NCI-H2196 treated with DMSO at 0.1 percent for 48 hours (cell line): ENCODE measurements around the gene SLC7A6OS.

ENCODE experiments used
- DNase-seq: peaks from one replicate; lab custom pipeline; 2025; ENCODE audit not compliant: unreplicated experiment; lab: John Stamatoyannopoulos, UW

The SLC7A6OS gene

DNA sequence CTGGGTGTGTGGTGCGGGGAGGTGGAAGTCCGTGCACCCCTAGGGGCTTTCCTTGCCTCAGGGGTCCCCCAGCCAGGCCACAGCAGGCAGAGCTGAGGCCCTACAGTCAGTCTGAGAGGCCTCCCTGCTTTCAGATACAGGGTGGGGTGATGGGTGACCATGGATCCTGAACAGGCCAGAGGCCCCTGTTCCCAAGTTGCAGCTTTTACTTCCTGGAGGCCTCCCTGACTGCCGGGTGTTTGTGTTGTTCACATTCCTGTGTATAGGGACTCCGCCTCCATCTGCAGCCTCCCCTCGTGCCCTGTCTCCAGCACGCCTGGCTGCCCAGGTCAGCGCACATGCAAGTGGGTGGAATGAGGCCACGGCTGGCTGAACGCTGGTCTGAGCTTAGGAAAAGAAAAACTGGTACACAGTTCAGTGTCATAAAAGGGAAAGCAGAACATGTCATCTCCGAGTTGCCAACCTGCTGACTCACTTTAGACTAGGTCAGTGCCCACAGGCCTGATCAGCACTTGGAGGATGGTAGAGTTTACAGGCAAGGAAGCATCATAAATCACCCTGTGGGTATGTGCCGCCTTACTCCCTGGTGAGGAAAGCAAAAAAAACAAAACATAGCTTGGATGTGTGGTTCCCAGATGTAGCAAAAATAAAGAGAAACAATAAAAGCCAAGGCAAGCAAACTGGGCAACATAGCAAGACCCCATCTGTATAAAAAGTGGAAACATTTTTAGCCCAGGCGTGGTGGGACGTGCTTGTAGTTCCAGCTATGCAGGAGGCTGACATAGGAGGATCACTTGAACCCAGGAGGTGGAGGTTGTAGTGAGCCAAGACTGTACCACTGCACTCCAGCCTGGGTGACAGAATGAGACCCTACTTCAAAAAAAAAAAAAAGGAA is 52.6 kb downstream of the SLC7A6OS start:
- no peak for DNase-seq

DNA sequence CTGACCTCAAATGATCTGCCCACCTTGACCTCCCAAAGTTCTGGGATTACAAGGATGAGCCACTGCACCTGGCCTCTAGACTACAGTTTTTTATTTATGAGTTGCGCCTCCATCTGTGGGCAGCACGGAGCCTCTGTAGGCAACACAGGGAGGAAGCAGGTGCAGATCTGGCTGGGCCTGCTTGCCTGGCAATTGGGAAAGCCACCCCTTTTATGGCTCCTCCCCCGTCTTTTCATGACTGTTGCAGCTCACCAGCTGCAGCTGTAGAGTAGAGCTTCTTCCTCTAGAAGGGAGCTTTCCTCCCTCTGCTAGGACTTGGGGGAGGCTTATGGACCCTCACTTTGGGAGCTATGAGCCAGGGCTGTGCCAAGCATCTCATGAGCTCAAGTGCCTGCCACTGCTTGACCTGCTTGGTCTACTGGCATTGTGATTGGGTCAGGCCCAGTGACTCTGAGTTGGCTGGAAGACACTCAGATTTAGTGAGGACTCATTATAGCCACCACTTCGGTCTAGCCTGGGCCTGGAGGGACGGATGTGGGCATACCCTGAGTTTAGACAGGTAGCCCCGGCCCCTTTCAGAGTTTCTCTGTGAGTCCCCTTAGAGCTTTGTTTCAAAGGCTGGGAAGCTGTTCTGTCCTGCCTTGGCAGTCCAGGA is 53.4 kb downstream of the SLC7A6OS start:
- DNase-seq, result peak; percentile 52

DNA sequence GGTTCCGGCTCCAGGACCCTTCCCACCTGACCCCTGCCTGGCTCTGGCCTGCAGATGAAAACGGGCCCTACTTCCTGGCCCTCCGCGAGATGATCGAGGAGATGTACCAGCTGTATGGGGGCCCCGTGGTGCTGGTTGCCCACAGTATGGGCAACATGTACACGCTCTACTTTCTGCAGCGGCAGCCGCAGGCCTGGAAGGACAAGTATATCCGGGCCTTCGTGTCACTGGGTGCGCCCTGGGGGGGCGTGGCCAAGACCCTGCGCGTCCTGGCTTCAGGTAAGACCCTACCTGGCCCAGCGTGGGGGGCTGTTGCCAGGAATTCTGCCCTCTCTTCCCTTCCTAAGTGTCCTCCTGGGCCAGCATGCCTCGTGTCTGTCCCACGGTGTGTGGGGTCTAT is 55.0 kb downstream of the SLC7A6OS start:
- no peak for DNase-seq

GRCh38 chr16:68253721-68254120 is 57.0 kb downstream of the SLC7A6OS start:
- DNase-seq, result no peak

GRCh38 chr16:68252383-68252782 is 58.4 kb downstream of the SLC7A6OS start:
- DNase-seq, result no peak

GRCh38 chr16:68251832-68252231 is 58.9 kb downstream of the SLC7A6OS start:
- DNase-seq, result no peak

- no peak for DNase-seq
Observed at GRCh38 chr16:68250951-68251350, 59.8 kb downstream of the SLC7A6OS start.

- no peak for DNase-seq
Observed at GRCh38 chr16:68249371-68249770, 61.4 kb downstream of the SLC7A6OS start.
